NB4 (cell line): ENCODE data around the gene WTAP.
"Not testable (repeated sequence)": the region's sequence is repeated elsewhere in the genome, so short reads cannot be mapped to it uniquely, and the experiment has no call there.

Experiments used
- DNase-seq: peaks from one replicate; pipeline ENCODE4 v3.0.0; 2010; ENCODE audit warnings: low read depth
- H3K4me3 ChIP-seq: one replicate; pipeline ENCODE4 v1.5.1; 2011; ENCODE audit warnings: mild to moderate bottlenecking, low read depth, low read length, moderate library complexity
- MYC ChIP-seq: IDR thresholded peaks from 2 replicates; pipeline ENCODE4 v1.6.1; 2011; ENCODE audit warnings: low read depth, low read length
- POLR2A ChIP-seq: IDR thresholded peaks from 2 replicates; pipeline ENCODE4 v1.6.1; 2011; ENCODE audit warnings: mild to moderate bottlenecking; ENCODE audit not compliant: insufficient read length; ENCODE audit errors: extremely low read depth
- TF ChIP-seq, protein P1 (sequence below): IDR thresholded peaks from one replicate; pipeline ENCODE4 v1.5.1; 2012; ENCODE audit warnings: low read depth, low read length
- TF ChIP-seq, protein P2 (sequence below): IDR thresholded peaks from 2 replicates; pipeline ENCODE4 v1.6.1; 2011; ENCODE audit warnings: low read depth, low read length

The WTAP gene

DNA sequence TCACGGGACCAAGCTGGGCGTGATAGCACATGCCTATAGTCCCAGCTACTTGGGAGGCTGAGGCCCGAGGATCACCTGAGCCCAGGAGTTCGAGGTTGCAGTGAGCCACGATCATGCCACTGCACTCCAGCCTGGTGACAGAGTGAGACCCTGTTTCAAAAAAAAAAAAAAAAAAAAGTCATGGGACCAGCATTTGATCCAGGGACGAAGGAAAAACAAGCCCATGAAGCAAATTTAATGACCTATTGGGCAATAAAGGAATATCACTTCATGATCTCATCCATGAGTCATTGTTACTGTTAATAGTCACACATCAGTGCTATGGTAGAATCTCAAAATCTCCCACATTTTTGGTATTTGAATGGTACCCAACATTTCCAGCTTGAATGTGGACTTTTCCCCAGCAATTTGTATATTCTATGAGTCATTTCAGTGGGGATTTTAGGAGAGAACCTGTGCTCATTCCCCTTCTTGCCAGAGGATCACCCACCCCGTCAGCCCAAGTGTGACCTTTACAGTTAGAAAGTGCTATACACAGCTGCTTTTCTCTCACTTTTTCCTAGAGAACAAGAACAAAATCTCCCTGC is 25.8 kb upstream of the WTAP start:
- H3K4me3 ChIP-seq, result no peak overlapping the region
- TF ChIP-seq, protein P1, sequence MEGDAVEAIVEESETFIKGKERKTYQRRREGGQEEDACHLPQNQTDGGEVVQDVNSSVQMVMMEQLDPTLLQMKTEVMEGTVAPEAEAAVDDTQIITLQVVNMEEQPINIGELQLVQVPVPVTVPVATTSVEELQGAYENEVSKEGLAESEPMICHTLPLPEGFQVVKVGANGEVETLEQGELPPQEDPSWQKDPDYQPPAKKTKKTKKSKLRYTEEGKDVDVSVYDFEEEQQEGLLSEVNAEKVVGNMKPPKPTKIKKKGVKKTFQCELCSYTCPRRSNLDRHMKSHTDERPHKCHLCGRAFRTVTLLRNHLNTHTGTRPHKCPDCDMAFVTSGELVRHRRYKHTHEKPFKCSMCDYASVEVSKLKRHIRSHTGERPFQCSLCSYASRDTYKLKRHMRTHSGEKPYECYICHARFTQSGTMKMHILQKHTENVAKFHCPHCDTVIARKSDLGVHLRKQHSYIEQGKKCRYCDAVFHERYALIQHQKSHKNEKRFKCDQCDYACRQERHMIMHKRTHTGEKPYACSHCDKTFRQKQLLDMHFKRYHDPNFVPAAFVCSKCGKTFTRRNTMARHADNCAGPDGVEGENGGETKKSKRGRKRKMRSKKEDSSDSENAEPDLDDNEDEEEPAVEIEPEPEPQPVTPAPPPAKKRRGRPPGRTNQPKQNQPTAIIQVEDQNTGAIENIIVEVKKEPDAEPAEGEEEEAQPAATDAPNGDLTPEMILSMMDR, result no peak
- DNase-seq, result peak; percentile 55

GRCh38 chr6:159710603-159711002 is 16.7 kb upstream of the WTAP start:
- not testable (repeated sequence) for H3K4me3 ChIP-seq, DNase-seq

DNA sequence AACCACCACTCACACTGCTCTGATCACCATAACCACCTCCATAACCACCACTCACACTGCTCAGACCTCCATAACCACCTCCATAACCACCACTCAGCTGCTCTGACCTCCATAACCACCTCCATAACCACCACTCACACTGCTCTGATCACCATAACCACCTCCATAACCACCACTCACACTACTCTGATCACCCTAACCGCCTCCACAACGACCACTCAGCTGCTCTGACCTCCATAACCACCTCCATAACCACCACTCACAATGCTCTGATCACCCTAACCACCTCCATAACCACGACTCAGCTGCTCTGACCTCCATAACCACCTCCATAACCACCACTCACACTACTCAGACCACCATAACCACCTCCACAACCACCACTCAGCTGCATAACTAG is 14.9 kb upstream of the WTAP start:
- H3K4me3 ChIP-seq, DNase-seq: not testable (repeated sequence)

- no peak for DNase-seq
- TF ChIP-seq, protein P1, result no peak
- TF ChIP-seq POLR2A (no peak), MYC (no peak)
- TF ChIP-seq, protein P2, sequence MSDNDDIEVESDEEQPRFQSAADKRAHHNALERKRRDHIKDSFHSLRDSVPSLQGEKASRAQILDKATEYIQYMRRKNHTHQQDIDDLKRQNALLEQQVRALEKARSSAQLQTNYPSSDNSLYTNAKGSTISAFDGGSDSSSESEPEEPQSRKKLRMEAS, result no peak
Observed at GRCh38 chr6:159713984-159714383, 13.3 kb upstream of the WTAP start.

GRCh38 chr6:159714404-159714803 is 12.9 kb upstream of the WTAP start:
- no peak overlapping the region for H3K4me3 ChIP-seq
- DNase-seq, result no peak
- no peak for TF ChIP-seq POLR2A
- TF ChIP-seq, protein P1, result no peak
- no peak for TF ChIP-seq MYC
- TF ChIP-seq, protein P2, result no peak

More at GRCh38 chr6:159713984-159714383, 13.3 kb upstream of the WTAP start:
- H3K4me3 ChIP-seq, result no peak overlapping the region

DNA sequence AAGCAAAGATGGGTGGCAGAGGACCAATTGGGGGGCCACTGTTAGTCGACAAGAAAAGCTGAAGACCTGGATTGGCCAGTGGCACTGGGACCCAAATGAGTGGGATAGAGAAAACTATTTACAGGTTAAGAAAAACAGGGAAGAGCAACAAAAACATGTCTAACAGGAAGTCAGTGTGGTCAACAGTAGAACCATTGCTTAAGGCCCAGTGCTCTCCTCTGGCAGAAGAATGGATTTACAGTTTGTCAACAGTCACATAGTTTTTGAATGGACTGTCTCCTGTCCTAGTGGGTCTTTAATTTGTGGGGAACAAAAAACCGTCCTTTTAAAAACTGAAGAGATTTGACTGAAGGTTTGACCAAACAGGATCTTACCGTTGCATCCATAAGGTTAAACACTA is 12.1 kb upstream of the WTAP start:
- no peak overlapping the region for H3K4me3 ChIP-seq
- peak; percentile 65 for DNase-seq
- TF ChIP-seq MYC, result no peak
- TF ChIP-seq POLR2A, result no peak
- TF ChIP-seq, protein P1, result no peak
- TF ChIP-seq, protein P2, result no peak

GRCh38 chr6:159715605-159716004 is 11.7 kb upstream of the WTAP start:
- no peak for DNase-seq
- TF ChIP-seq MYC (no peak), POLR2A (no peak)
- TF ChIP-seq, protein P1, result no peak
- TF ChIP-seq, protein P2, result no peak
- H3K4me3 ChIP-seq, result no peak overlapping the region
